Esophagus muscularis mucosa (tissue), 4 donors: Measurements from ENCODE around the gene ATP5MC2. TPM values are rescaled to one million over a fixed set of nuclear protein-coding genes. Genes with fewer than 3 reads are reported as not detected.

Source experiments
- DNase-seq: peaks from one replicate; pipeline ENCODE4 v3.0.0-alpha.2; 2017; ENCODE audit errors: extremely low spot score
- H3K27ac ChIP-seq, 4 donors: fragments of 200-600 bp; sonication (generic); replicated peaks in 1 of 4; 1 replicate in 3 of 4; 2 replicates in 1 of 4; pipeline ENCODE4 v1.5.1; 2016 to 2019; ENCODE audit warnings: mild to moderate bottlenecking in 1 of 4
- H3K27me3 ChIP-seq, 4 donors: fragments of 200-600 bp; sonication (generic); one replicate each; pipeline versions ENCODE4 v1.5.1 to v1.6.0; 2016 to 2019
- H3K36me3 ChIP-seq, 4 donors: fragments of 200-600 bp; sonication (generic); one replicate each; pipeline ENCODE4 v1.5.1; 2016 to 2019
- H3K4me1 ChIP-seq, 4 donors: fragments of 200-600 bp; sonication (generic); one replicate each; pipeline ENCODE4 v1.5.1; 2016 to 2019
- H3K4me3 ChIP-seq, 4 donors: fragments of 200-600 bp; sonication (generic); 1 replicate in 2 of 4; 2 replicates in 2 of 4; pipeline ENCODE4 v1.5.1; 2016 to 2019; ENCODE audit warnings: mild to moderate bottlenecking in 4 of 4, moderate library complexity in 1 of 4
- H3K9me3 ChIP-seq, 4 donors: fragments of 200-600 bp; sonication (generic); 1 replicate in 3 of 4; 2 replicates in 1 of 4; pipeline ENCODE4 v1.5.1; 2016 to 2019
- CTCF ChIP-seq, 3 experiments: fragments of 200-600 bp in 2 of 3; fragments of 450-650 bp in 1 of 3; sonication (generic) in 2 of 3; IDR thresholded peaks; one replicate each; pipeline ENCODE4 v1.5.1; 2017 to 2019; ENCODE audit warnings: antibody characterized with exemption in 3 of 3, mild to moderate bottlenecking in 2 of 3, moderate library complexity in 1 of 3
- EP300 ChIP-seq: sonication (generic); formaldehyde crosslinking; IDR thresholded peaks from one replicate; pipeline ENCODE4 v1.6.1; 2017; ENCODE audit warnings: antibody characterized with exemption
- POLR2A ChIP-seq: fragments of 450-650 bp; IDR thresholded peaks from one replicate; pipeline ENCODE4 v1.6.1; 2017; ENCODE audit warnings: antibody characterized with exemption, moderate library complexity, mild to moderate bottlenecking, low read depth
- POLR2AphosphoS5 ChIP-seq, 2 donors: sonication (generic); formaldehyde crosslinking; IDR thresholded peaks; one replicate each; pipeline ENCODE4 v1.6.1; 2017; ENCODE audit warnings: antibody characterized with exemption in 2 of 2
- WGBS: methylation state at CpG from one replicate; pipeline ENCODE4 v1.1.5; 2018; 5-methylcytosine and 5-hydroxymethylcytosine counted together
- intact Hi-C: fragments of 100-400 bp; cut with DNase I; formaldehyde crosslinking; loops from one replicate; pipeline ENCODE4 v1.15.1; 2023
- total RNA-seq, 4 donors: library from RNA; depleted of rRNA; stranded (reverse); fragments of >200 nt; gene quantifications; one replicate each; pipeline versions ENCODE4 v1.1.0 to v1.2.1, GENCODE V29; 2016

The ATP5MC2 gene
- total RNA-seq, 4 donors from 2014 or later = 204 to 266 (median 235) TPM

GRCh38 chr12:53624458-53624857 is 51.4 kb downstream of the ATP5MC2 start:
- peak overlapping the region; percentile 86 to 92 (median 92) for H3K27ac ChIP-seq
- H3K27me3 ChIP-seq = no peaks in the 10 kb centered on the region
- no peak for TF ChIP-seq POLR2AphosphoS5 (IDR thresholded peaks at IDR 0.05)
- TF ChIP-seq POLR2A = no peak
- no peak for TF ChIP-seq EP300
- no peaks in the 10 kb centered on the region for H3K9me3 ChIP-seq
- no peak for DNase-seq
- H3K36me3 ChIP-seq = no peaks in the 10 kb centered on the region
- intact Hi-C loops = no loop called here
- H3K4me3 ChIP-seq = peak overlapping the region; percentile 61 to 91 (median 68)
- WGBS = 31% methylated on average over 3 of the region's 3 CpGs
- H3K4me1 ChIP-seq = peaks cover 36 to 66% (median 59%) of the 10 kb centered on the region in 4 donors

- H3K4me1 ChIP-seq = peaks cover 37 to 73% (median 66%) of the 10 kb centered on the region in 4 donors
- no peaks in the 10 kb centered on the region for H3K27me3 ChIP-seq
- TF ChIP-seq EP300 (no peak), POLR2AphosphoS5 (IDR thresholded peaks at IDR 0.05) (peak; percentile 50 to 68)
- DNase-seq = no peak
- no peaks in the 10 kb centered on the region for H3K36me3 ChIP-seq
- H3K4me3 ChIP-seq = peak overlapping the region; percentile 61 to 91 (median 68)
- no peaks in the 10 kb centered on the region for H3K9me3 ChIP-seq
- peak overlapping the region; percentile 86 to 92 (median 92) for H3K27ac ChIP-seq
- intact Hi-C loops = no loop called here
- 9% methylated on average over 7 of the region's 7 CpGs for WGBS
Measured at GRCh38 chr12:53623548-53624385, 52.1 kb downstream of the ATP5MC2 start.

GRCh38 chr12:53622724-53623123 is 53.2 kb downstream of the ATP5MC2 start:
- no peaks in the 10 kb centered on the region for H3K36me3 ChIP-seq
- no peaks in the 10 kb centered on the region for H3K27me3 ChIP-seq
- H3K27ac ChIP-seq = peak overlapping the region; percentile 28 to 92 (median 89)
- 94% methylated on average over 5 of the region's 5 CpGs for WGBS
- H3K4me1 ChIP-seq = peaks cover 45 to 83% (median 77%) of the 10 kb centered on the region in 4 donors
- H3K4me3 ChIP-seq = no peak overlapping the region
- intact Hi-C loops = no loop called here
- no peak for TF ChIP-seq EP300
- no peak for TF ChIP-seq POLR2A
- no peak for TF ChIP-seq CTCF (IDR thresholded peaks at IDR 0.05)
- no peak for DNase-seq
- H3K9me3 ChIP-seq = no peaks in the 10 kb centered on the region

- H3K4me1 ChIP-seq = peaks cover 36 to 94% (median 89%) of the 10 kb centered on the region in 4 donors
- no peak for DNase-seq
- H3K9me3 ChIP-seq = no peaks in the 10 kb centered on the region
- 6% methylated on average over 3 of the region's 3 CpGs for WGBS
- peak overlapping the region; percentile 28 to 50 (median 40) for H3K27ac ChIP-seq
- peak overlapping the region; percentile 15 to 35 (median 26) for H3K4me3 ChIP-seq
- H3K27me3 ChIP-seq = no peaks in the 10 kb centered on the region
- intact Hi-C loops = no loop called here
- peaks cover 0 to 19% (median 8%) of the 10 kb centered on the region in 4 donors for H3K36me3 ChIP-seq
- no peak for TF ChIP-seq EP300
- no peak for TF ChIP-seq POLR2A
- no peak for TF ChIP-seq POLR2AphosphoS5 (IDR thresholded peaks at IDR 0.05)
- TF ChIP-seq CTCF (IDR thresholded peaks at IDR 0.05) = no peak
Measured at GRCh38 chr12:53618275-53618674, 57.6 kb downstream of the ATP5MC2 start.

- Histone ChIP-seq H3K4me1 (peaks cover 32 to 93% (median 87%) of the 10 kb centered on the region in 4 donors), H3K27me3 (no peaks in the 10 kb centered on the region), H3K4me3 (peak overlapping the region; percentile 15 to 35 (median 26)), H3K9me3 (no peaks in the 10 kb centered on the region), H3K36me3 (peaks cover 0 to 19% (median 9%) of the 10 kb centered on the region in 4 donors), H3K27ac (peak overlapping the region; percentile 28 to 50 (median 40))
- DNase-seq = no peak
- intact Hi-C loops = no loop called here
- TF ChIP-seq POLR2A (no peak), EP300 (no peak), CTCF (IDR thresholded peaks at IDR 0.05) (no peak), POLR2AphosphoS5 (IDR thresholded peaks at IDR 0.05) (no peak)
- WGBS = 43% methylated on average over 3 of the region's 3 CpGs
Measured at GRCh38 chr12:53617700-53618099, 58.2 kb downstream of the ATP5MC2 start.
